Loucy (cell line): Measurements from ENCODE around the gene RPS27L.

ENCODE experiments used
- EZH2phosphoT487 ChIP-seq: fragments of 200-600 bp; IDR thresholded peaks from 2 replicates; pipeline ENCODE4 v1.6.1; 2018; ENCODE audit warnings: antibody characterized with exemption, mild to moderate bottlenecking, moderate library complexity, borderline replicate concordance
- TF ChIP-seq, protein P1 (sequence below): fragments of 200-600 bp; sonication (generic); conservative IDR thresholded peaks from 2 replicates; pipeline ENCODE4 v1.5.1; 2014; ENCODE audit warnings: mild to moderate bottlenecking, antibody characterized with exemption, low read length

DNA sequence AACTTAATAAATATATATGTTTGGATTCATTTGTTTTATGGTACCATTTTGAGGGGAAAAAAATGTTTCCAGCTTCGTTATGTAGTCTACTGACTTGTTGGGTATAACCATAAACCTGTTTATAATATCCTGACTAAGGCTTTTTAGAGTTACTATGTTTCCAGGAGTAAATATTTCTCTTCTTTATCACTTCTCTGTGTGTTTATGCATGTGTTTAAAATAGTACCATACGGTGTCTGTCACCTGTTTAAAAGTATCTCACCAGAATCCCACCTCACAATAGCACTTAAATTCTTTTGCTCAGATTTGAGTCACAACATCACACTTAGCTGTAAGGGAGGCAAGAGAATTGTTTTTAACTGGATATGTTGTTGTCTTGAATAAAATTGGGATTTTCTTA is 20.5 kb downstream of the RPS27L start:
- TF ChIP-seq, protein P1, sequence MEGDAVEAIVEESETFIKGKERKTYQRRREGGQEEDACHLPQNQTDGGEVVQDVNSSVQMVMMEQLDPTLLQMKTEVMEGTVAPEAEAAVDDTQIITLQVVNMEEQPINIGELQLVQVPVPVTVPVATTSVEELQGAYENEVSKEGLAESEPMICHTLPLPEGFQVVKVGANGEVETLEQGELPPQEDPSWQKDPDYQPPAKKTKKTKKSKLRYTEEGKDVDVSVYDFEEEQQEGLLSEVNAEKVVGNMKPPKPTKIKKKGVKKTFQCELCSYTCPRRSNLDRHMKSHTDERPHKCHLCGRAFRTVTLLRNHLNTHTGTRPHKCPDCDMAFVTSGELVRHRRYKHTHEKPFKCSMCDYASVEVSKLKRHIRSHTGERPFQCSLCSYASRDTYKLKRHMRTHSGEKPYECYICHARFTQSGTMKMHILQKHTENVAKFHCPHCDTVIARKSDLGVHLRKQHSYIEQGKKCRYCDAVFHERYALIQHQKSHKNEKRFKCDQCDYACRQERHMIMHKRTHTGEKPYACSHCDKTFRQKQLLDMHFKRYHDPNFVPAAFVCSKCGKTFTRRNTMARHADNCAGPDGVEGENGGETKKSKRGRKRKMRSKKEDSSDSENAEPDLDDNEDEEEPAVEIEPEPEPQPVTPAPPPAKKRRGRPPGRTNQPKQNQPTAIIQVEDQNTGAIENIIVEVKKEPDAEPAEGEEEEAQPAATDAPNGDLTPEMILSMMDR: no peak
- TF ChIP-seq EZH2phosphoT487: no peak
